ENCODE results near the gene SLC30A4.
A peak's percentile ranks its signal among the peaks of the same experiment; 100 is the strongest.

SLC30A4 gene

DNA sequence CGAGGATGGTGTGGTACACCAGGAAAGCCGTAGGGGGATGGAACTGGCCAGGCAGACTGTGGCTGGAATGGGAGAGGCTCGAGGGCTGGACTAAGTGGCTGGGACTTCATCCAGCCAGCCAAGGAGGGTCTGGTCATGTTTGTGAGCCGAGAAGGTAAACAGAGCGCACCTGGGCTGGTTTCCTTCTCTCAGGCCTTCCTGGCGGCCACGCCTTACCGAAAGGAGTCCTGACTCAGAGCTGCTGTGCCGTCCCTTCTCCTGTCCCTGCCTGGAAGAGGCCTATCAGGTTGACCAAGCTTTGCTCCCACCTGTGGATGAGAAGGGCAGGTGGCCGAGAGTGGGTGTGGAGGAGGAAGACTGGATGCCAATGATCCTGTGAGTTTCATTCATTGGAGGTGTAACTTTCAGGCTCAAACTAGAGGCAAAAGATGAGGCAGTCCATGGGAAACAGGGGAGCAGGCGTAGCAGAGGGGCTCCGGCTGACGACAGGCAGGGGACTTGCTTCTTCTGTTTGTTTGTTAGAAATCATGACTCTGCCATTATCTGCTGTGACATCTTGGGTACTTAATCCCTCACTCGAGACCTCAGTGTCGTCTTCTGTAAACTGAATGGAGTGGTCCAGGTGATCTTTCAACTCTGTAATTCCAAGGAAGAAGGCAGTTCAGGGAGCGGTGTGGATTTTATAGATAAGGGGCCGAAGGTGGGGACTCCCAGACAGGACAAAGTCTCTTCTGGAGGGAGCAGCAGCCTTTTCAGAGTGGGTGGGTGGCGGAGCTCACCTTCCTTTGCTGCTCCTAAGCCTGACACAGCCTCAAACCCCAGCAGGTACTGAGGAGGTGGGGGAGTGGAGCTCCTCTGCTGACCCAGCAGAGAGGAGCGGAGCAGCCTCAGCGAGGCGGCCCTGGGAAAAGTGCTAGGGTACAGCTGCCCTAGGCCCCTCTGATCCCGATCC is 72.4 kb downstream of the SLC30A4 start:
- H3K27me3 ChIP-seq (ENCODE audit: insufficient read depth, insufficient read length) = no peaks in the 10 kb centered on the region
- H3K4me3 ChIP-seq (ENCODE audit: insufficient read length, low read depth) = no peak overlapping the region
- peak overlapping the region; percentile 21 for H3K9ac ChIP-seq (ENCODE audit: insufficient read length, low read depth)
- no peak for DNase-seq (ENCODE audit: low read depth, low spot score)
- H3K9me3 ChIP-seq (ENCODE audit: insufficient read depth, low read length) = peaks cover 17% of the 10 kb centered on the region; the same call in 1 of the 2 replicates
- TF ChIP-seq SUZ12 (IDR thresholded peaks at IDR 0.05; ENCODE audit: extremely low read depth, insufficient read depth, insufficient read length) (no peak), YY1 (IDR thresholded peaks at IDR 0.05; ENCODE audit: insufficient read depth, insufficient read length) (no peak), ZNF274 (IDR thresholded peaks at IDR 0.05; ENCODE audit: low read depth, low read length) (no peak)
- no peaks in the 10 kb centered on the region for H3K36me3 ChIP-seq (ENCODE audit: insufficient read depth, insufficient read length, low read length)
- peaks cover 7% of the 10 kb centered on the region for H3K4me1 ChIP-seq (ENCODE audit: insufficient read depth, insufficient read length)

GRCh38 chr15:45449395-45449794 is 73.2 kb downstream of the SLC30A4 start:
- H3K9ac ChIP-seq (ENCODE audit: insufficient read length, low read depth) = no peak overlapping the region
- H3K36me3 ChIP-seq (ENCODE audit: insufficient read depth, insufficient read length, low read length) = no peaks in the 10 kb centered on the region
- H3K4me3 ChIP-seq (ENCODE audit: insufficient read length, low read depth) = no peak overlapping the region
- TF ChIP-seq SUZ12 (IDR thresholded peaks at IDR 0.05; ENCODE audit: extremely low read depth, insufficient read depth, insufficient read length) (no peak), YY1 (IDR thresholded peaks at IDR 0.05; ENCODE audit: insufficient read depth, insufficient read length) (no peak), ZNF274 (IDR thresholded peaks at IDR 0.05; ENCODE audit: low read depth, low read length) (no peak)
- peaks cover 6% of the 10 kb centered on the region for H3K4me1 ChIP-seq (ENCODE audit: insufficient read depth, insufficient read length)
- H3K27me3 ChIP-seq (ENCODE audit: insufficient read depth, insufficient read length) = no peaks in the 10 kb centered on the region
- peaks cover 17% of the 10 kb centered on the region; the same call in 1 of the 2 replicates for H3K9me3 ChIP-seq (ENCODE audit: insufficient read depth, low read length)
- DNase-seq (ENCODE audit: low read depth, low spot score) = no peak

GRCh38 chr15:45448066-45448915 is 74.3 kb downstream of the SLC30A4 start:
- TF ChIP-seq ZNF274 (IDR thresholded peaks at IDR 0.05; ENCODE audit: low read depth, low read length) = no peak
- no peak for TF ChIP-seq SUZ12 (IDR thresholded peaks at IDR 0.05; ENCODE audit: extremely low read depth, insufficient read depth, insufficient read length)
- TF ChIP-seq YY1 (IDR thresholded peaks at IDR 0.05; ENCODE audit: insufficient read depth, insufficient read length) = no peak
- H3K36me3 ChIP-seq (ENCODE audit: insufficient read depth, insufficient read length, low read length) = no peaks in the 10 kb centered on the region
- H3K4me1 ChIP-seq (ENCODE audit: insufficient read depth, insufficient read length) = peaks cover 6% of the 10 kb centered on the region
- peaks cover 13% of the 10 kb centered on the region; the same call in 1 of the 2 replicates for H3K9me3 ChIP-seq (ENCODE audit: insufficient read depth, low read length)
- H3K27me3 ChIP-seq (ENCODE audit: insufficient read depth, insufficient read length) = peaks cover 2% of the 10 kb centered on the region
- no peak overlapping the region for H3K9ac ChIP-seq (ENCODE audit: insufficient read length, low read depth)
- no peak for DNase-seq (ENCODE audit: low read depth, low spot score)
- no peak overlapping the region for H3K4me3 ChIP-seq (ENCODE audit: insufficient read length, low read depth)

DNA sequence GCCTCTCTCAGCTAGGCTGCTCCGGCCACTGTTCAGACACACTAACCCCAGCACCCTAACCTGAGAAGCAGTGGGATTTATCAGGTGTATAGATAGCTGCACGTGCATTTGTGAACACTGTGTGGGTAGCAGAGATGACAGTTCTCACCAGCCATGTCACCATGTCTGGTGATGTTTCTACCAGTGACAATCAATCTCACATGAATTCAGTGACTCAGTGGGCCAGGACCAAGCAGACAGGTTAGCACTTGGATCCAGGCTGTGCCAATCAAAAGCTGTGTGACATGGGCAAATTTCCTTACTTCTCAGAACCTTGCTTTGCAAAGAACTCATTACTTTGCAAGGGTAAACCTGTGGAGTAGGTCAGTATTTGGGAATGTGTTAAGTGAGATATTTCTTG is 78.9 kb downstream of the SLC30A4 start:
- Histone ChIP-seq H3K27me3 (ENCODE audit: insufficient read depth, insufficient read length) (peaks cover 2% of the 10 kb centered on the region), H3K36me3 (ENCODE audit: insufficient read depth, insufficient read length, low read length) (no peaks in the 10 kb centered on the region), H3K4me1 (ENCODE audit: insufficient read depth, insufficient read length) (peaks cover 8% of the 10 kb centered on the region), H3K9me3 (ENCODE audit: insufficient read depth, low read length) (no peaks in the 10 kb centered on the region), H3K9ac (ENCODE audit: insufficient read length, low read depth) (no peak overlapping the region), H3K4me3 (ENCODE audit: insufficient read length, low read depth) (no peak overlapping the region)
- TF ChIP-seq ZNF274 (IDR thresholded peaks at IDR 0.05; ENCODE audit: low read depth, low read length) (no peak), SUZ12 (IDR thresholded peaks at IDR 0.05; ENCODE audit: extremely low read depth, insufficient read depth, insufficient read length) (no peak), YY1 (IDR thresholded peaks at IDR 0.05; ENCODE audit: insufficient read depth, insufficient read length) (no peak)
- DNase-seq (ENCODE audit: low read depth, low spot score) = no peak

DNA sequence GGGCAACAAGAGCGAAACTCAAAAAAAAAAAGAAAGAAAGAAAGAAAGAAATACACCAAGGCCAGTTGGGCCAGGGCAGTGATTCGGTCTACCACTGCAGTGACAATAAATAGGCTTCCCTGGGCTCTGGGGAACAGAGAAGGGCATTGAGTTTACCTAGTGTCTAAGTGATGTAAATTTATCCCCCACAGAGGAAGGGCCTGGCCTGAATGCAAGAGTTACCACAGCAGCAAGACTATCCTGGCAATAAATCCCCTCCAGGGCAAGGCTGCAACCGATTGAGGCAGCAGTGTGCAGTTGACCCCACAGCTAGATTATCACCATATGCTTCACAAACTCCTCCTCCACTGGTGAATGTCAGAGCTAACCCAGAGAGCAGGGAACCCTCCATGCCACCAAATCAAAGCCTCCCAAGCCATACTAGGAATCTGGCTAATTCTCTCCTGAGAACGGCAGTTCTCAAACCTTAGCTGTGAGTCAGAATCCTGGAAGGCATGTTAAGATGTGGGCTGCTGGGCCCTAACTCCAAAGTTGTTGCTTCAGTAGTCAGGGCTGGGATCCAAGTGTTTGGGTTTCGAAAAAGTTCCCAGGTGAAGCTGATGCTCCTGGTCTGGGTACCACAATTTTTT is 79.9 kb downstream of the SLC30A4 start:
- no peak for TF ChIP-seq YY1 (IDR thresholded peaks at IDR 0.05; ENCODE audit: insufficient read depth, insufficient read length)
- H3K4me1 ChIP-seq (ENCODE audit: insufficient read depth, insufficient read length) = peaks cover 6% of the 10 kb centered on the region
- DNase-seq (ENCODE audit: low read depth, low spot score) = no peak
- H3K36me3 ChIP-seq (ENCODE audit: insufficient read depth, insufficient read length, low read length) = no peaks in the 10 kb centered on the region
- no peak overlapping the region for H3K9ac ChIP-seq (ENCODE audit: insufficient read length, low read depth)
- H3K4me3 ChIP-seq (ENCODE audit: insufficient read length, low read depth) = no peak overlapping the region
- H3K27me3 ChIP-seq (ENCODE audit: insufficient read depth, insufficient read length) = peaks cover 2% of the 10 kb centered on the region
- H3K9me3 ChIP-seq (ENCODE audit: insufficient read depth, low read length) = no peaks in the 10 kb centered on the region

- Histone ChIP-seq H3K36me3 (ENCODE audit: insufficient read depth, insufficient read length, low read length) (no peaks in the 10 kb centered on the region), H3K4me3 (ENCODE audit: insufficient read length, low read depth) (no peak overlapping the region), H3K9me3 (ENCODE audit: insufficient read depth, low read length) (no peaks in the 10 kb centered on the region), H3K9ac (ENCODE audit: insufficient read length, low read depth) (no peak overlapping the region), H3K4me1 (ENCODE audit: insufficient read depth, insufficient read length) (peaks cover 6% of the 10 kb centered on the region), H3K27me3 (ENCODE audit: insufficient read depth, insufficient read length) (peaks cover 2% of the 10 kb centered on the region)
- no peak for TF ChIP-seq SUZ12 (IDR thresholded peaks at IDR 0.05; ENCODE audit: extremely low read depth, insufficient read depth, insufficient read length)
- TF ChIP-seq YY1 (IDR thresholded peaks at IDR 0.05; ENCODE audit: insufficient read depth, insufficient read length) = no peak
- no peak for TF ChIP-seq ZNF274 (IDR thresholded peaks at IDR 0.05; ENCODE audit: low read depth, low read length)
- no peak for DNase-seq (ENCODE audit: low read depth, low spot score)
Observed at GRCh38 chr15:45441686-45442085, 80.9 kb downstream of the SLC30A4 start.
